ENCODE data around the gene LRRC31. TPM values are rescaled to one million over a fixed set of nuclear protein-coding genes. Genes with fewer than 3 reads are reported as not detected.

LRRC31 gene
- total RNA-seq, 2 experiments from 2014 or later: not detected

DNA sequence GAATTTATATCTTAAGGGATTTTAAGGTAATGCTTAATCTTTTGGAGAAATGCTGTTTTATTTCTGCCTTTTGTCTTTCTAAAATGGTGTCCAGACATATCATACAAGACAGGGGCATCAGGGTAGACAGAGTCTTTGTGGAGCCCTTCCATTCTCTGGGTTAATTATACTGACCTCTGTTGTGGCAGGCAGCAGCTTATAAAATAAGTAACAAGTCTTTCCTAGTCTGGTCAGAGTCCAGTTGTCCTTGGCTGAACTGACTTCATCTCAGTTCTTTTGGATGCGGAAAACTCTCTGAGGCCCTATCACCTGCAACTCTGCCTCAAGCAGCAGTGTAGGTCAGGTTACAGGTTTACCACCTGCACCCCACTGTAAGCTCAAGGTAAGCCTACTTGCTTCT lies 77.4 kb downstream of the LRRC31 start:
- ChIA-PET POLR2A (no interaction called here), CTCF (no interaction called here)
- H3K9me3 ChIP-seq (ENCODE audit: control insufficient read depth in 1 of 2, insufficient read depth in 1 of 2, low read length in 2 of 2): no peaks in the 10 kb centered on the region
- no peaks in the 10 kb centered on the region for H3K9me3 Mint-ChIP-seq
- DNase-seq (no peak), ATAC-seq (ENCODE audit: poor library complexity) (no peak)
- intact Hi-C loops (cut with DNase I, micrococcal nuclease): no loop called here
- no peak overlapping the region for H3K4me3 ChIP-seq (ENCODE audit: low read length)
- no peaks in the 10 kb centered on the region for H3K27me3 ChIP-seq (ENCODE audit: control insufficient read depth in 1 of 2, insufficient read depth in 2 of 2, low read length in 2 of 2)
- H3K36me3 Mint-ChIP-seq (ENCODE audit: low read depth): peaks cover 38% of the 10 kb centered on the region
- no peaks in the 10 kb centered on the region for H3K4me1 Mint-ChIP-seq (ENCODE audit: low read depth)
- TF ChIP-seq, protein P1, sequence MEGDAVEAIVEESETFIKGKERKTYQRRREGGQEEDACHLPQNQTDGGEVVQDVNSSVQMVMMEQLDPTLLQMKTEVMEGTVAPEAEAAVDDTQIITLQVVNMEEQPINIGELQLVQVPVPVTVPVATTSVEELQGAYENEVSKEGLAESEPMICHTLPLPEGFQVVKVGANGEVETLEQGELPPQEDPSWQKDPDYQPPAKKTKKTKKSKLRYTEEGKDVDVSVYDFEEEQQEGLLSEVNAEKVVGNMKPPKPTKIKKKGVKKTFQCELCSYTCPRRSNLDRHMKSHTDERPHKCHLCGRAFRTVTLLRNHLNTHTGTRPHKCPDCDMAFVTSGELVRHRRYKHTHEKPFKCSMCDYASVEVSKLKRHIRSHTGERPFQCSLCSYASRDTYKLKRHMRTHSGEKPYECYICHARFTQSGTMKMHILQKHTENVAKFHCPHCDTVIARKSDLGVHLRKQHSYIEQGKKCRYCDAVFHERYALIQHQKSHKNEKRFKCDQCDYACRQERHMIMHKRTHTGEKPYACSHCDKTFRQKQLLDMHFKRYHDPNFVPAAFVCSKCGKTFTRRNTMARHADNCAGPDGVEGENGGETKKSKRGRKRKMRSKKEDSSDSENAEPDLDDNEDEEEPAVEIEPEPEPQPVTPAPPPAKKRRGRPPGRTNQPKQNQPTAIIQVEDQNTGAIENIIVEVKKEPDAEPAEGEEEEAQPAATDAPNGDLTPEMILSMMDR (IDR thresholded peaks at IDR 0.05): no peak
- no peak overlapping the region for H3K27ac Mint-ChIP-seq
- no peak overlapping the region for H3K27ac ChIP-seq (ENCODE audit: low read depth in 1 of 2, low read length in 2 of 2)
- H3K4me1 ChIP-seq (ENCODE audit: insufficient read depth, low read length): no peaks in the 10 kb centered on the region
- no peaks in the 10 kb centered on the region for H3K27me3 Mint-ChIP-seq
- H3K4me3 Mint-ChIP-seq: no peak overlapping the region
- peaks cover 18% of the 10 kb centered on the region for H3K36me3 ChIP-seq (ENCODE audit: insufficient read depth, low read length)

DNA sequence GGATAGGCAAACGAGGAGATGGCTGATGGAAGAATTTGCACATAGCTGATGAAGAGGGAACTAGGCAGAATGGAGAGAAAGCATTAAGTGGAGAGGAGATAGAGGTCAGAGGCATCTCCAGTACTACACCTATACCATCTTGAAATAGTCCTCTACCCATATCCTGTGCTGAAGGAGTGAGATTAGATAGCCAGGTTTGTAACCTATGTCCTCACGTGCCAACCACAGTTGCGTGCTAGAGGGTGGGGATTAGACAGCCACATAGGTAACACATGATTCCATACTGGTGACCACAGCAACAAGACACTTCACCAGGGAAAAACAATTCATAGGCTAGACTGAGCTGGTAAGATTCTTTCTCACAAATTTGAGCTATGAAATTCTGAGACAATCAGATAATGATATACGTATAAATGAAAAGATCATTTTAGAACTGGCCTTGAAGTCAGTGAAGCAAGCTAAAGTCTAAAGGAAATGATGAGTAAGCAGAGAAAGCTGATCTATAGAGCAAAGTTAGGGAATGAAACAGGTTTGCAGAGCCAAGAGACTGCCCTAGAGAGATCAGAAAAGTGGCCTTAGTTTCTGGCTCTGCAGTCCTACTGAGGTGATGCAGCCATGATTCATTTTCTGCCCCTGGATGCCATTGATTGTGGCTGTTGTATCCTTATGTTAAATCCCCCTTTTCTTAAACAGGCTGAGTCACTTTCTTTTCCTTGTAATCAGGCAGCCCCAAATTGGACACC lies 78.9 kb downstream of the LRRC31 start:
- CTCF ChIA-PET: no interaction called here
- no peak overlapping the region for H3K4me3 Mint-ChIP-seq

DNA sequence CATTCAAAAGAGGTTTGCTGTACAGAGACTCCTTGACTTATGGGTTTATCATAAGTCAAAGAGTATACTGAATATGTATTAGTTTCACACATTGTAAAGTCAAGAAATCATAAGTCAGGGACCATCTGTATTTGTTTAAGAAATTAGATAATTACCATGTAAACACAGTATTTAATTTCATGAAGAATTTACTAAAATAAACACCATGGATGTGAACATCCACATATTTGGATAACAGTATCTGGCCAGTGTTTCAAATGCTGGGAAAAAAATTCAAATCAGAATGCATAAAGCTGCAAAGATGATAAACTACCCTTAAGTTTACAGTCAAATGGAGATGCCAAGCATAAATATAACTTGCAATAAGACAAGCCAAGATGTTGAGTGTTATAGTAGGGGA lies 79.5 kb downstream of the LRRC31 start:
- intact Hi-C loops (cut with DNase I, micrococcal nuclease): no loop called here
- H3K27ac Mint-ChIP-seq: no peak overlapping the region
- DNase-seq: no peak
- ChIA-PET POLR2A (no interaction called here), CTCF (no interaction called here)
- no peaks in the 10 kb centered on the region for H3K27me3 Mint-ChIP-seq
- H3K4me3 Mint-ChIP-seq: no peak overlapping the region
- Histone ChIP-seq H3K4me1 (ENCODE audit: insufficient read depth, low read length) (no peaks in the 10 kb centered on the region), H3K27ac (ENCODE audit: low read depth in 1 of 2, low read length in 2 of 2) (no peak overlapping the region), H3K27me3 (ENCODE audit: control insufficient read depth in 1 of 2, insufficient read depth in 2 of 2, low read length in 2 of 2) (no peaks in the 10 kb centered on the region), H3K4me3 (ENCODE audit: low read length) (no peak overlapping the region), H3K9me3 (ENCODE audit: control insufficient read depth in 1 of 2, insufficient read depth in 1 of 2, low read length in 2 of 2) (no peaks in the 10 kb centered on the region), H3K36me3 (ENCODE audit: insufficient read depth, low read length) (peaks cover 39% of the 10 kb centered on the region)
- no peak for ATAC-seq (ENCODE audit: poor library complexity)
- no peaks in the 10 kb centered on the region for H3K9me3 Mint-ChIP-seq
- TF ChIP-seq, protein P1 (IDR thresholded peaks at IDR 0.05): no peak
- peaks cover 57% of the 10 kb centered on the region for H3K36me3 Mint-ChIP-seq (ENCODE audit: low read depth)
- no peaks in the 10 kb centered on the region for H3K4me1 Mint-ChIP-seq (ENCODE audit: low read depth)

More for the DNA sequence above, 78.9 kb downstream of the LRRC31 start:
- Histone ChIP-seq H3K9me3 (ENCODE audit: control insufficient read depth in 1 of 2, insufficient read depth in 1 of 2, low read length in 2 of 2) (no peaks in the 10 kb centered on the region), H3K27ac (ENCODE audit: low read depth in 1 of 2, low read length in 2 of 2) (no peak overlapping the region), H3K36me3 (ENCODE audit: insufficient read depth, low read length) (peaks cover 33% of the 10 kb centered on the region), H3K27me3 (ENCODE audit: control insufficient read depth in 1 of 2, insufficient read depth in 2 of 2, low read length in 2 of 2) (no peaks in the 10 kb centered on the region), H3K4me1 (ENCODE audit: insufficient read depth, low read length) (no peaks in the 10 kb centered on the region), H3K4me3 (ENCODE audit: low read length) (no peak overlapping the region)
- Mint-ChIP-seq H3K27ac (no peak overlapping the region), H3K4me1 (ENCODE audit: low read depth) (no peaks in the 10 kb centered on the region), H3K27me3 (no peaks in the 10 kb centered on the region), H3K9me3 (no peaks in the 10 kb centered on the region), H3K36me3 (ENCODE audit: low read depth) (peaks cover 50% of the 10 kb centered on the region)
- TF ChIP-seq, protein P1 (IDR thresholded peaks at IDR 0.05): no peak
- intact Hi-C loops (cut with DNase I, micrococcal nuclease): no loop called here
- POLR2A ChIA-PET: no interaction called here
- ATAC-seq (ENCODE audit: poor library complexity): no peak
- DNase-seq: no peak

Other genes starting within 250 kb of the LRRC31 start
- not detected for gene MECOM, start 206.2 kb downstream of the LRRC31 start, total RNA-seq
- gene TERC, start 104.9 kb downstream of the LRRC31 start, total RNA-seq: 10 to 100 TPM in 1 of 2 experiments, 1 to 10 TPM in 1; 9.0 to 10.4 TPM
- gene ACTRT3, start 100.4 kb downstream of the LRRC31 start, total RNA-seq: not detected
- 10 to 100 TPM; 18.7 to 20.6 TPM for gene MYNN, start 96.5 kb downstream of the LRRC31 start, total RNA-seq
- not detected for gene LRRIQ4, start 57.1 kb downstream of the LRRC31 start, total RNA-seq
- under 1 TPM; 0.22 to 0.52 TPM for gene LRRC34, start 57.0 kb downstream of the LRRC31 start, total RNA-seq
- gene SAMD7, start 41.6 kb upstream of the LRRC31 start, total RNA-seq: not detected
- gene SEC62, start 96.9 kb upstream of the LRRC31 start, total RNA-seq: 100 to 1,000 TPM; 113 to 117 TPM
- gene GPR160, start 168.1 kb upstream of the LRRC31 start, total RNA-seq: 1 to 10 TPM; 5.7 TPM

Data from CD4-positive, alpha-beta T cell (primary cell).